Measurements from ENCODE around the gene RNF182.
"Not testable (repeated sequence)": the region's sequence is repeated elsewhere in the genome, so short reads cannot be mapped to it uniquely, and the experiment has no call there.

RNF182 gene

GRCh38 chr6:14016432-14016831 lies 91.7 kb downstream of the RNF182 start:
- in situ Hi-C loops (cut with HindIII; ENCODE audit: low sequenced_read_pairs): no loop called here
- no peak overlapping the region for H3K4me3 ChIP-seq (ENCODE audit: low read depth, low read length)
- no peak for DNase-seq (ENCODE audit: low read depth)
- no peak for TF ChIP-seq CTCF (IDR thresholded peaks at IDR 0.05; ENCODE audit: low read depth, low read length, missing control alignments)

- in situ Hi-C loops (cut with HindIII; ENCODE audit: low sequenced_read_pairs): no loop called here
- DNase-seq (ENCODE audit: low read depth): no peak
- no peak for TF ChIP-seq CTCF (IDR thresholded peaks at IDR 0.05; ENCODE audit: low read depth, low read length, missing control alignments)
- H3K4me3 ChIP-seq (ENCODE audit: low read depth, low read length): no peak overlapping the region
Measured at GRCh38 chr6:14016935-14017625, 92.3 kb downstream of the RNF182 start.

- no peak for TF ChIP-seq CTCF (IDR thresholded peaks at IDR 0.05; ENCODE audit: low read depth, low read length, missing control alignments)
- in situ Hi-C loops (cut with HindIII; ENCODE audit: low sequenced_read_pairs): no loop called here
- DNase-seq (ENCODE audit: low read depth): no peak
- H3K4me3 ChIP-seq (ENCODE audit: low read depth, low read length): no peak overlapping the region
Measured at GRCh38 chr6:14017626-14018475, 93.1 kb downstream of the RNF182 start.

- in situ Hi-C loops (cut with HindIII; ENCODE audit: low sequenced_read_pairs): not testable (repeated sequence)
Measured at GRCh38 chr6:14018559-14018958, 93.8 kb downstream of the RNF182 start.

GRCh38 chr6:14020551-14020950 lies 95.8 kb downstream of the RNF182 start:
- no peak for DNase-seq (ENCODE audit: low read depth)

More at GRCh38 chr6:14018559-14018958, 93.8 kb downstream of the RNF182 start:
- not testable (repeated sequence) for H3K4me3 ChIP-seq (ENCODE audit: low read depth, low read length); DNase-seq (ENCODE audit: low read depth)

GRCh38 chr6:14021449-14021848 lies 96.7 kb downstream of the RNF182 start:
- in situ Hi-C loops (cut with HindIII; ENCODE audit: low sequenced_read_pairs): no loop called here
- no peak for TF ChIP-seq CTCF (IDR thresholded peaks at IDR 0.05; ENCODE audit: low read depth, low read length, missing control alignments)
- H3K4me3 ChIP-seq (ENCODE audit: low read depth, low read length): no peak overlapping the region
- no peak for DNase-seq (ENCODE audit: low read depth)

More at GRCh38 chr6:14020551-14020950, 95.8 kb downstream of the RNF182 start:
- in situ Hi-C loops (cut with HindIII; ENCODE audit: low sequenced_read_pairs): no loop called here
- TF ChIP-seq CTCF (IDR thresholded peaks at IDR 0.05; ENCODE audit: low read depth, low read length, missing control alignments): no peak
- H3K4me3 ChIP-seq (ENCODE audit: low read depth, low read length): no peak overlapping the region

GRCh38 chr6:14022673-14023072 lies 97.9 kb downstream of the RNF182 start:
- no peak for TF ChIP-seq CTCF (IDR thresholded peaks at IDR 0.05; ENCODE audit: low read depth, low read length, missing control alignments)
- no peak overlapping the region for H3K4me3 ChIP-seq (ENCODE audit: low read depth, low read length)
- in situ Hi-C loops (cut with HindIII; ENCODE audit: low sequenced_read_pairs): no loop called here

More at GRCh38 chr6:14022673-14023072, 97.9 kb downstream of the RNF182 start:
- DNase-seq (ENCODE audit: low read depth): no peak

All from astrocyte of the cerebellum (primary cell).